Measurements from ENCODE around the gene SPATA32.

Gene SPATA32

GRCh38 chr17:45260204-45260783 is 1.6 kb downstream of the SPATA32 start:
- H3K79me2 ChIP-seq (ENCODE audit: low read length) = no peaks in the 10 kb centered on the region
- TF ChIP-seq EZH2 (optimal IDR thresholded peaks at IDR 0.05; ENCODE audit: low read depth, low read length) = no peak
- no peak for TF ChIP-seq EZH2phosphoT487 (IDR thresholded peaks at IDR 0.05; ENCODE audit: low read length)
- TF ChIP-seq, protein P1, sequence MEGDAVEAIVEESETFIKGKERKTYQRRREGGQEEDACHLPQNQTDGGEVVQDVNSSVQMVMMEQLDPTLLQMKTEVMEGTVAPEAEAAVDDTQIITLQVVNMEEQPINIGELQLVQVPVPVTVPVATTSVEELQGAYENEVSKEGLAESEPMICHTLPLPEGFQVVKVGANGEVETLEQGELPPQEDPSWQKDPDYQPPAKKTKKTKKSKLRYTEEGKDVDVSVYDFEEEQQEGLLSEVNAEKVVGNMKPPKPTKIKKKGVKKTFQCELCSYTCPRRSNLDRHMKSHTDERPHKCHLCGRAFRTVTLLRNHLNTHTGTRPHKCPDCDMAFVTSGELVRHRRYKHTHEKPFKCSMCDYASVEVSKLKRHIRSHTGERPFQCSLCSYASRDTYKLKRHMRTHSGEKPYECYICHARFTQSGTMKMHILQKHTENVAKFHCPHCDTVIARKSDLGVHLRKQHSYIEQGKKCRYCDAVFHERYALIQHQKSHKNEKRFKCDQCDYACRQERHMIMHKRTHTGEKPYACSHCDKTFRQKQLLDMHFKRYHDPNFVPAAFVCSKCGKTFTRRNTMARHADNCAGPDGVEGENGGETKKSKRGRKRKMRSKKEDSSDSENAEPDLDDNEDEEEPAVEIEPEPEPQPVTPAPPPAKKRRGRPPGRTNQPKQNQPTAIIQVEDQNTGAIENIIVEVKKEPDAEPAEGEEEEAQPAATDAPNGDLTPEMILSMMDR (IDR thresholded peaks at IDR 0.05; ENCODE audit: low read length) = no peak
- H3K4me2 ChIP-seq (ENCODE audit: low read depth, low read length) = no peak overlapping the region
- no peaks in the 10 kb centered on the region for H4K20me1 ChIP-seq (ENCODE audit: insufficient read depth, low read length)
- no peak overlapping the region for H3K4me3 ChIP-seq (ENCODE audit: low read length)
- H3K27me3 ChIP-seq (replicated peaks; ENCODE audit: insufficient read depth, low read length) = no peaks in the 10 kb centered on the region
- no peaks in the 10 kb centered on the region for H3K36me3 ChIP-seq (replicated peaks; ENCODE audit: insufficient read depth, low read length)
- H3F3A ChIP-seq (ENCODE audit: insufficient read depth, low read length) = peaks cover 7% of the 10 kb centered on the region; the same call in 1 of the 2 replicates
- peaks cover 12% of the 10 kb centered on the region; the same call in 1 of the 2 replicates for H3K4me1 ChIP-seq (ENCODE audit: low read length)
- no peak overlapping the region for H3K9ac ChIP-seq (ENCODE audit: low read length)
- H2AFZ ChIP-seq (ENCODE audit: low read length) = no peak overlapping the region
- no peak overlapping the region for H3K27ac ChIP-seq (ENCODE audit: low read length)
- H3K9me3 ChIP-seq (replicated peaks; ENCODE audit: insufficient read depth, low read length) = no peaks in the 10 kb centered on the region
- H3K9me2 ChIP-seq (replicated peaks; ENCODE audit: insufficient read depth, low read length) = no peaks in the 10 kb centered on the region
- DNase-seq = no peak

DNA sequence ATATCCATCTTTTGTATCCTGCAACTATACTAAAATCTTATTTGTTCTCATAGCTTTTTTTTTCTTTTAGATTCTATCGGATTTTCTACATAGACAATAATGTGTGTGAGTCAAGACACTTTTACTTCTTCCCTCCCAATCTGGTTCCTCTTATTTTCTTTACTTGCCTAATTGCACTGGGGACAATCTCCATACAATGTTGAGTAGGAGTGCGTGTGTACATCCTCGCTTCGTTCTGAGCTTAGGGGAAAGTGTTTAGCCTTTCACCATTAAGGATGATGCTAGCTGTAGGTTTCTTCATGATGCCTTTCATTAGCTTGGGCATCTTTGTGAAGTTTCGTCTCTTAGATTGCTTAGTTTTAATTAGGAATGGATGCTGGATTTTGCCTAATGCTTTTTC is 2.9 kb downstream of the SPATA32 start:
- no peaks in the 10 kb centered on the region for H4K20me1 ChIP-seq (ENCODE audit: insufficient read depth, low read length)

GRCh38 chr17:45257115-45257514 is 4.8 kb downstream of the SPATA32 start:
- TF ChIP-seq EZH2phosphoT487 (IDR thresholded peaks at IDR 0.05; ENCODE audit: low read length) = no peak
- no peak overlapping the region for H2AFZ ChIP-seq (ENCODE audit: low read length)

More for the DNA sequence above, 2.9 kb downstream of the SPATA32 start:
- Histone ChIP-seq H3K27ac (ENCODE audit: low read length) (no peak overlapping the region), H3K9me2 (replicated peaks; ENCODE audit: insufficient read depth, low read length) (no peaks in the 10 kb centered on the region), H3F3A (ENCODE audit: insufficient read depth, low read length) (peaks cover 7% of the 10 kb centered on the region; the same call in 1 of the 2 replicates), H3K9me3 (replicated peaks; ENCODE audit: insufficient read depth, low read length) (no peaks in the 10 kb centered on the region), H3K4me1 (ENCODE audit: low read length) (peaks cover 12% of the 10 kb centered on the region; the same call in 1 of the 2 replicates), H3K79me2 (ENCODE audit: low read length) (no peaks in the 10 kb centered on the region), H3K27me3 (replicated peaks; ENCODE audit: insufficient read depth, low read length) (no peaks in the 10 kb centered on the region), H3K36me3 (replicated peaks; ENCODE audit: insufficient read depth, low read length) (no peaks in the 10 kb centered on the region), H3K9ac (ENCODE audit: low read length) (no peak overlapping the region), H3K4me3 (ENCODE audit: low read length) (no peak overlapping the region), H3K4me2 (ENCODE audit: low read depth, low read length) (no peak overlapping the region), H2AFZ (ENCODE audit: low read length) (no peak overlapping the region)
- TF ChIP-seq, protein P1 (IDR thresholded peaks at IDR 0.05; ENCODE audit: low read length) = no peak
- TF ChIP-seq EZH2 (optimal IDR thresholded peaks at IDR 0.05; ENCODE audit: low read depth, low read length) (no peak), EZH2phosphoT487 (IDR thresholded peaks at IDR 0.05; ENCODE audit: low read length) (no peak)
- no peak for DNase-seq

More at GRCh38 chr17:45257115-45257514, 4.8 kb downstream of the SPATA32 start:
- Histone ChIP-seq H3K4me1 (ENCODE audit: low read length) (peaks cover 12% of the 10 kb centered on the region; the same call in 1 of the 2 replicates), H3K36me3 (replicated peaks; ENCODE audit: insufficient read depth, low read length) (no peaks in the 10 kb centered on the region), H4K20me1 (ENCODE audit: insufficient read depth, low read length) (no peaks in the 10 kb centered on the region), H3K4me3 (ENCODE audit: low read length) (no peak overlapping the region), H3F3A (ENCODE audit: insufficient read depth, low read length) (peaks cover 7% of the 10 kb centered on the region; the same call in 1 of the 2 replicates), H3K27me3 (replicated peaks; ENCODE audit: insufficient read depth, low read length) (no peaks in the 10 kb centered on the region), H3K9me3 (replicated peaks; ENCODE audit: insufficient read depth, low read length) (no peaks in the 10 kb centered on the region), H3K9ac (ENCODE audit: low read length) (no peak overlapping the region), H3K79me2 (ENCODE audit: low read length) (no peaks in the 10 kb centered on the region), H3K4me2 (ENCODE audit: low read depth, low read length) (no peak overlapping the region; the same call in 1 of the 2 replicates), H3K27ac (ENCODE audit: low read length) (no peak overlapping the region), H3K9me2 (replicated peaks; ENCODE audit: insufficient read depth, low read length) (no peaks in the 10 kb centered on the region)
- DNase-seq = no peak
